Measurements from ENCODE around the gene RAPGEF1. TPM values are rescaled to one million over a fixed set of nuclear protein-coding genes. Genes with fewer than 3 reads are reported as not detected.
A peak's percentile ranks its signal among the peaks of the same experiment; 100 is the strongest.
"Not testable (repeated sequence)": the region's sequence is repeated elsewhere in the genome, so short reads cannot be mapped to it uniquely, and the experiment has no call there.

Gene RAPGEF1
- total RNA-seq, 2 experiments from 2014 or later, result 149 to 158 TPM

GRCh38 chr9:131658377-131659129 lies 81.3 kb downstream of the RAPGEF1 start:
- peaks cover 36% of the 10 kb centered on the region for H3K36me3 Mint-ChIP-seq (ENCODE audit: low read depth)
- H3K4me1 Mint-ChIP-seq, result peaks cover 87% of the 10 kb centered on the region
- H3K27me3 Mint-ChIP-seq, result no peaks in the 10 kb centered on the region
- no peak for DNase-seq
- H3K4me3 Mint-ChIP-seq, result peak overlapping the region; percentile 34
- ChIA-PET CTCF (interaction anchor here (0.7 to 2.1 kb wide), 4 partner anchors 19 to 75 kb away, joined by 3 to 5 read pairs (median 5); no protein-coding TSS in a partner anchor), POLR2A (interaction anchor here (1.1 to 6.4 kb wide), 9 partner anchors 8 to 83 kb away, joined by 3 to 61 read pairs (median 5); no protein-coding TSS in a partner anchor)
- peak overlapping the region; percentile 90 for H3K27ac Mint-ChIP-seq
- H3K9me3 Mint-ChIP-seq, result no peaks in the 10 kb centered on the region

GRCh38 chr9:131657940-131658339 lies 81.9 kb downstream of the RAPGEF1 start:
- H3K4me3 Mint-ChIP-seq, result no peak overlapping the region
- no peaks in the 10 kb centered on the region for H3K9me3 Mint-ChIP-seq
- H3K27me3 Mint-ChIP-seq, result no peaks in the 10 kb centered on the region
- ChIA-PET POLR2A (interaction anchor here (2.0 to 6.4 kb wide), 4 partner anchors 10 to 76 kb away, joined by 6 to 61 read pairs (median 12); no protein-coding TSS in a partner anchor), CTCF (interaction anchor here (1.0 to 2.1 kb wide), 2 partner anchors 73 to 75 kb away, joined by 3 to 5 read pairs; no protein-coding TSS in a partner anchor)
- H3K27ac Mint-ChIP-seq, result peak overlapping the region; percentile 90
- peaks cover 85% of the 10 kb centered on the region for H3K4me1 Mint-ChIP-seq
- peaks cover 31% of the 10 kb centered on the region for H3K36me3 Mint-ChIP-seq (ENCODE audit: low read depth)
- no peak for DNase-seq

GRCh38 chr9:131657456-131657855 lies 82.4 kb downstream of the RAPGEF1 start:
- DNase-seq, result no peak
- H3K4me3 Mint-ChIP-seq, result no peak overlapping the region
- POLR2A ChIA-PET, result interaction anchor here (2.1 to 6.4 kb wide), 4 partner anchors 10 to 75 kb away, joined by 6 to 61 read pairs (median 16); no protein-coding TSS in a partner anchor
- H3K9me3 Mint-ChIP-seq, result no peaks in the 10 kb centered on the region
- peak overlapping the region; percentile 90 for H3K27ac Mint-ChIP-seq
- no peaks in the 10 kb centered on the region for H3K27me3 Mint-ChIP-seq
- CTCF ChIA-PET, result no interaction called here
- peaks cover 86% of the 10 kb centered on the region for H3K4me1 Mint-ChIP-seq
- H3K36me3 Mint-ChIP-seq (ENCODE audit: low read depth), result peaks cover 27% of the 10 kb centered on the region

- H3K4me1 Mint-ChIP-seq, result peaks cover 84% of the 10 kb centered on the region
These were observed 82.9 kb downstream of the RAPGEF1 start for GRCh38 chr9:131657037-131657377.

GRCh38 chr9:131656356-131657036 lies 83.4 kb downstream of the RAPGEF1 start:
- CTCF ChIA-PET, result interaction anchor here (0.6 to 1.3 kb wide), 3 partner anchors 15 to 101 kb away, joined by 3 read pairs; no protein-coding TSS in a partner anchor
- Mint-ChIP-seq H3K9me3 (no peaks in the 10 kb centered on the region), H3K27ac (peak overlapping the region; percentile 90), H3K4me3 (peak overlapping the region; percentile 25), H3K36me3 (ENCODE audit: low read depth) (peaks cover 26% of the 10 kb centered on the region), H3K4me1 (peaks cover 86% of the 10 kb centered on the region), H3K27me3 (no peaks in the 10 kb centered on the region)
- POLR2A ChIA-PET, result interaction anchor here (0.9 to 6.4 kb wide), 11 partner anchors 11 to 83 kb away, joined by 3 to 61 read pairs (median 6); partner anchors contain the start of gene RAPGEF1
- DNase-seq, result peak; percentile 81

More at GRCh38 chr9:131657037-131657377, 82.9 kb downstream of the RAPGEF1 start:
- Mint-ChIP-seq H3K4me3 (peak overlapping the region; percentile 25), H3K36me3 (ENCODE audit: low read depth) (peaks cover 25% of the 10 kb centered on the region), H3K27ac (peak overlapping the region; percentile 90), H3K27me3 (no peaks in the 10 kb centered on the region), H3K9me3 (no peaks in the 10 kb centered on the region)
- no peak for DNase-seq
- POLR2A ChIA-PET, result interaction anchor here (0.9 to 6.4 kb wide), 12 partner anchors 11 to 82 kb away, joined by 3 to 61 read pairs (median 6); partner anchors contain the start of gene RAPGEF1
- CTCF ChIA-PET, result interaction anchor here (0.6 to 1.3 kb wide), 3 partner anchors 15 to 100 kb away, joined by 3 read pairs; no protein-coding TSS in a partner anchor

- DNase-seq, H3K27ac Mint-ChIP-seq, CTCF ChIA-PET, H3K9me3 Mint-ChIP-seq, H3K27me3 Mint-ChIP-seq, H3K4me3 Mint-ChIP-seq: not testable (repeated sequence)
- POLR2A ChIA-PET, result interaction anchor here (0.9 to 6.4 kb wide), 3 partner anchors 13 to 91 kb away, joined by 3 to 61 read pairs (median 23); no protein-coding TSS in a partner anchor
- H3K36me3 Mint-ChIP-seq (ENCODE audit: low read depth), result peaks cover 37% of the 10 kb centered on the region
- peaks cover 78% of the 10 kb centered on the region for H3K4me1 Mint-ChIP-seq
These were observed 85.5 kb downstream of the RAPGEF1 start for GRCh38 chr9:131654369-131654768.

GRCh38 chr9:131651599-131651998 lies 88.3 kb downstream of the RAPGEF1 start:
- Mint-ChIP-seq H3K4me3 (no peak overlapping the region), H3K27ac (peak overlapping the region; percentile 45)

GRCh38 chr9:131651160-131651559 lies 88.7 kb downstream of the RAPGEF1 start:
- peak overlapping the region; percentile 45 for H3K27ac Mint-ChIP-seq
- H3K36me3 Mint-ChIP-seq (ENCODE audit: low read depth), result peaks cover 52% of the 10 kb centered on the region
- H3K9me3 Mint-ChIP-seq, result no peaks in the 10 kb centered on the region
- DNase-seq, result no peak
- no peak overlapping the region for H3K4me3 Mint-ChIP-seq
- no peaks in the 10 kb centered on the region for H3K27me3 Mint-ChIP-seq
- ChIA-PET POLR2A (interaction anchor here (1.8 kb wide), 2 partner anchors 8 to 28 kb away, joined by 5 to 6 read pairs; no protein-coding TSS in a partner anchor), CTCF (no interaction called here)
- H3K4me1 Mint-ChIP-seq, result peaks cover 58% of the 10 kb centered on the region

More at GRCh38 chr9:131651599-131651998, 88.3 kb downstream of the RAPGEF1 start:
- no peaks in the 10 kb centered on the region for H3K9me3 Mint-ChIP-seq
- no peak for DNase-seq
- ChIA-PET CTCF (interaction anchor here (0.9 to 1.7 kb wide), 2 partner anchors 60 to 85 kb away, joined by 4 read pairs; no protein-coding TSS in a partner anchor), POLR2A (interaction anchor here (1.3 to 1.4 kb wide), 2 partner anchors 8 to 88 kb away, joined by 3 read pairs; no protein-coding TSS in a partner anchor)
- peaks cover 59% of the 10 kb centered on the region for H3K4me1 Mint-ChIP-seq
- H3K36me3 Mint-ChIP-seq (ENCODE audit: low read depth), result peaks cover 53% of the 10 kb centered on the region
- H3K27me3 Mint-ChIP-seq, result no peaks in the 10 kb centered on the region

GRCh38 chr9:131650254-131650653 lies 89.6 kb downstream of the RAPGEF1 start:
- DNase-seq, result no peak
- POLR2A ChIA-PET, result interaction anchor here (0.6 to 1.8 kb wide), 3 partner anchors 9 to 82 kb away, joined by 3 to 6 read pairs (median 5); no protein-coding TSS in a partner anchor
- Mint-ChIP-seq H3K9me3 (no peaks in the 10 kb centered on the region), H3K27me3 (no peaks in the 10 kb centered on the region), H3K4me3 (no peak overlapping the region), H3K27ac (no peak overlapping the region), H3K4me1 (peaks cover 58% of the 10 kb centered on the region), H3K36me3 (ENCODE audit: low read depth) (peaks cover 56% of the 10 kb centered on the region)
- CTCF ChIA-PET, result no interaction called here

GRCh38 chr9:131649646-131650045 lies 90.2 kb downstream of the RAPGEF1 start:
- ChIA-PET CTCF (no interaction called here), POLR2A (interaction anchor here (1.8 kb wide), 2 partner anchors 9 to 29 kb away, joined by 5 to 6 read pairs; no protein-coding TSS in a partner anchor)
- DNase-seq, result no peak
- Mint-ChIP-seq H3K9me3 (no peaks in the 10 kb centered on the region), H3K36me3 (ENCODE audit: low read depth) (peaks cover 55% of the 10 kb centered on the region), H3K27me3 (no peaks in the 10 kb centered on the region), H3K27ac (peak overlapping the region; percentile 28), H3K4me1 (peaks cover 59% of the 10 kb centered on the region), H3K4me3 (no peak overlapping the region)

GRCh38 chr9:131645078-131645776 lies 94.6 kb downstream of the RAPGEF1 start:
- Mint-ChIP-seq H3K27ac (peak overlapping the region; percentile 83), H3K36me3 (ENCODE audit: low read depth) (peaks cover 72% of the 10 kb centered on the region), H3K4me1 (peaks cover 61% of the 10 kb centered on the region), H3K4me3 (no peak overlapping the region), H3K9me3 (no peaks in the 10 kb centered on the region), H3K27me3 (no peaks in the 10 kb centered on the region)
- POLR2A ChIA-PET, result interaction anchor here (0.7 to 1.9 kb wide), 6 partner anchors 9 to 90 kb away, joined by 3 to 6 read pairs (median 4); no protein-coding TSS in a partner anchor
- DNase-seq, result peak; percentile 35
- CTCF ChIA-PET, result interaction anchor here (1.3 kb wide), 1 partner anchor 33 kb away, joined by 5 read pairs; no protein-coding TSS in a partner anchor
